Activated T-cell treated with anti-CD3 and anti-CD28 coated beads, Interleukin-2, amount 50 U/mL, for 24 hours (primary cell): ENCODE results near the gene MYL6B.
"Not testable (repeated sequence)": the region's sequence is repeated elsewhere in the genome, so short reads cannot be mapped to it uniquely, and the experiment has no call there.

ENCODE experiments used
- DNase-seq: peaks from one replicate; pipeline ENCODE4 v3.0.0-alpha.2; 2020
- H3K27ac Mint-ChIP-seq: 2 replicates; pipeline ENCODE4 v1.8.0; 2020; ENCODE audit warnings: mild to moderate bottlenecking, mixed read lengths
- H3K27me3 Mint-ChIP-seq: 2 replicates; pipeline ENCODE4 v1.8.0; 2020; ENCODE audit warnings: mixed read lengths
- H3K36me3 Mint-ChIP-seq: 2 replicates; pipeline ENCODE4 v1.8.0; 2020; ENCODE audit warnings: low read depth, mixed read lengths
- H3K4me1 Mint-ChIP-seq: 2 replicates; pipeline ENCODE4 v1.8.0; 2020; ENCODE audit warnings: low read depth, mixed read lengths
- H3K4me3 Mint-ChIP-seq: 2 replicates; pipeline ENCODE4 v1.8.0; 2020; ENCODE audit warnings: mild to moderate bottlenecking, moderate library complexity, mixed read lengths
- H3K9me3 Mint-ChIP-seq: 2 replicates; pipeline ENCODE4 v1.8.0; 2020; ENCODE audit warnings: mixed read lengths

The MYL6B gene

DNA sequence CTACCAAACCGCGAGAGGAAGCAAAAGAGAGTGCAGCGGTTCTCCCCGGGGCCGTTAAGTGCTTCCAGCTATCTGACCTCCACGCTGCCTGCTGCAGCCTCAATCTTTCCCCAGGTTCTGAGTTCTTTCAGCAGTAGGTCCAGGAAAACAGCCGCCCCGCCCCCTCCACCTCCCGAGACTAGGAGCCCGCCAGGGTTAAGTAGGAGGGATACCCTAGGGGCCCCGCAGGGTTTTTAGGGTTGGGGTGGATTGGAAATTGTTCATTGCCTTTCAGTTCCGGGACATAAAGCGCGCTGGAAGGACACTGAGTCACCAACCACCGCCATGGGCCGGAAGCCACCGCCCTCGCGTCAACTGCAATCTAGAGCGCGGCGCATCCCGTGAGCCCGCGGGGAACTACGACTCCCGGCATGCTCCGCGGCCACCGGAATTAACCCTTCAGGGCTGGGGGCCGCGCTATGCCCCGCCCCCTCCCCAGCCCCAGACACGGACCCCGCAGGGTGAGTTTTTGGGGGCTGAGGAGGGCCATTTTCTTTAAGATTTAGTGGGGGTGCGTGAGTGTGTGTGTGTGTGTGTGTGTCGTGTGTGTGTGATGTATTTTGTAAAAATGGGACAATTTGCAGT lies at the start of gene MYL6B:
Gene MYL6B, plus strand, starts transcription at position 456 of the 624 bp plus-strand sequence. CDS start 1,332 bp downstream, outside the sequence.
- Mint-ChIP-seq H3K36me3 (peaks cover 32% of the 10 kb centered on the region), H3K27me3 (no peaks in the 10 kb centered on the region), H3K4me1 (peaks cover 43% of the 10 kb centered on the region), H3K9me3 (no peaks in the 10 kb centered on the region), H3K4me3 (peak within 1 kb of the TSS; percentile 91), H3K27ac (peak within 1 kb of the TSS; percentile 97)
- DNase-seq: peak; percentile 94

GRCh38 chr12:56102683-56103065 lies 49.7 kb upstream of the MYL6B start:
- peaks cover 37% of the 10 kb centered on the region for H3K36me3 Mint-ChIP-seq
- H3K4me1 Mint-ChIP-seq: peaks cover 44% of the 10 kb centered on the region
- peak overlapping the region; percentile 99 for H3K27ac Mint-ChIP-seq
- no peaks in the 10 kb centered on the region for H3K9me3 Mint-ChIP-seq
- no peaks in the 10 kb centered on the region for H3K27me3 Mint-ChIP-seq
- peak overlapping the region; percentile 100 for H3K4me3 Mint-ChIP-seq
- no peak for DNase-seq

- Mint-ChIP-seq H3K36me3 (peaks cover 42% of the 10 kb centered on the region), H3K4me1 (peaks cover 47% of the 10 kb centered on the region), H3K27ac (peak overlapping the region; percentile 99), H3K9me3 (no peaks in the 10 kb centered on the region), H3K4me3 (peak overlapping the region; percentile 100), H3K27me3 (no peaks in the 10 kb centered on the region)
- DNase-seq: no peak
Observed at GRCh38 chr12:56103066-56103711, 49.2 kb upstream of the MYL6B start.

- Mint-ChIP-seq H3K36me3 (peaks cover 48% of the 10 kb centered on the region), H3K4me3 (peak overlapping the region; percentile 100), H3K4me1 (peaks cover 53% of the 10 kb centered on the region), H3K27ac (peak overlapping the region; percentile 99), H3K27me3 (no peaks in the 10 kb centered on the region), H3K9me3 (no peaks in the 10 kb centered on the region)
- no peak for DNase-seq
Observed at GRCh38 chr12:56103823-56104108, 48.6 kb upstream of the MYL6B start.

- DNase-seq: peak; percentile 97
- H3K9me3 Mint-ChIP-seq: no peaks in the 10 kb centered on the region
- H3K27ac Mint-ChIP-seq: peak within 1 kb of the TSS; percentile 99
- peaks cover 53% of the 10 kb centered on the region for H3K36me3 Mint-ChIP-seq
- no peaks in the 10 kb centered on the region for H3K27me3 Mint-ChIP-seq
- H3K4me1 Mint-ChIP-seq: peaks cover 53% of the 10 kb centered on the region
- H3K4me3 Mint-ChIP-seq: peak within 1 kb of the TSS; percentile 100
Observed at GRCh38 chr12:56104109-56104814, 48.1 kb upstream of the MYL6B start, which contains the start of gene PA2G4. PA2G4 (plus strand) TSS chr12:56104559; CDS start chr12:56104738, 179 bp downstream.

- H3K9me3 Mint-ChIP-seq: no peaks in the 10 kb centered on the region
- peak overlapping the region; percentile 100 for H3K4me3 Mint-ChIP-seq
- H3K27me3 Mint-ChIP-seq: no peaks in the 10 kb centered on the region
- peaks cover 61% of the 10 kb centered on the region for H3K36me3 Mint-ChIP-seq
- peak overlapping the region; percentile 99 for H3K27ac Mint-ChIP-seq
- DNase-seq: no peak
- H3K4me1 Mint-ChIP-seq: peaks cover 52% of the 10 kb centered on the region
Observed at GRCh38 chr12:56104815-56105608, 47.4 kb upstream of the MYL6B start.

DNA sequence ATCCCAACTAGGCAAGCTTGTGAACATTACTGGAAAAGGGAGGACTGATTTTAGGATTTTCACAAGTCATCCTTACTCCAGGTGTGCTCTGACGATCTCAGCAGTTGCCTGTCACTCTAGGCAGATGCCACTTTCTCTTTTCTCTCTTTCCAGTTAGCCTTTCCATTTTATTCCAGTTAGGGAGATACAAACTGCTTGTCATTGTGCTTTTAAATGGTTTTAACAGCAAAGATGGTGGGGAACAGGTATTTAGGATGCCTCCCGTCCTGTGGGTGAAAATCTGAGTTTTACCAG lies 46.8 kb upstream of the MYL6B start:
- no peaks in the 10 kb centered on the region for H3K9me3 Mint-ChIP-seq
- peaks cover 55% of the 10 kb centered on the region for H3K4me1 Mint-ChIP-seq
- H3K36me3 Mint-ChIP-seq: peaks cover 66% of the 10 kb centered on the region
- DNase-seq: no peak
- peak overlapping the region; percentile 99 for H3K27ac Mint-ChIP-seq
- H3K4me3 Mint-ChIP-seq: peak overlapping the region; percentile 100
- H3K27me3 Mint-ChIP-seq: no peaks in the 10 kb centered on the region

DNA sequence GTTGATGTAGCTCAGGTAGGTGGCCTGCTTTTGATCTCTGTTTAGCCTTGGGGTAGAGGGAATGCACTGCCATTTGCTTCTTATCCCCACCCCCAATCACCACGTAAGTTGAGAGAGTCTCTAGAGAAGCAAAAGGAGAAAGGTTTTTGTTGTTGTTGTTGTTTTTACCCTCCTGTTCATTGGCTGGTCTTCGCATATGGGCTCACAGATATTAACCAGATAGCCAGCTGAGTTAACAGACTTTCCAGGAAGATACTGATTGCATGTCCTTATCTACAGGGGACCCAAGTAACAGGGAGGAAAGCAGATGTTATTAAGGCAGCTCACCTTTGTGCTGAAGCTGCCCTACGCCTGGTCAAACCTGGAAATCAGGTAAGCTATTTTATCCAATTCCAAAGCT lies 45.1 kb upstream of the MYL6B start:
- no peak for DNase-seq
- Mint-ChIP-seq H3K27ac (peak overlapping the region; percentile 80), H3K4me3 (peak overlapping the region; percentile 100), H3K27me3 (no peaks in the 10 kb centered on the region), H3K9me3 (no peaks in the 10 kb centered on the region), H3K36me3 (peaks cover 82% of the 10 kb centered on the region), H3K4me1 (peaks cover 46% of the 10 kb centered on the region)

DNA sequence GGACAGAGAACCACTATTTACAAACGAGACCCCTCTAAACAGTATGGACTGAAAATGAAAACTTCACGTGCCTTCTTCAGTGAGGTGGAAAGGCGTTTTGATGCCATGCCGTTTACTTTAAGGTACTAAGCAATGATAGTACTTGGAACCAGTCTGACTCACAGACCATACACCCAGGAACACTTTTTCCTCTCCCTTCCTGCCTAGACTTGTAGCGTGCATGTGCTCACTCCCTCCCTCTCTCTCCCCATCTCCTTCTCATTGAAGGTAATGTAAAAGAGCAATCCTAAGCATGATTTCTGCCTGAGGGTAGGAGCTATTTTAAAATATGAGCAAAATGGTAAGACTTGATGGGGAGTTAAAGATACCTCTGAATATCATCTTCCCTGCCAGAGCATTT lies 41.8 kb upstream of the MYL6B start:
- no peak overlapping the region for H3K4me3 Mint-ChIP-seq
- peaks cover 39% of the 10 kb centered on the region for H3K4me1 Mint-ChIP-seq
- peaks cover 96% of the 10 kb centered on the region for H3K36me3 Mint-ChIP-seq
- no peak for DNase-seq
- H3K9me3 Mint-ChIP-seq: no peaks in the 10 kb centered on the region
- H3K27ac Mint-ChIP-seq: peak overlapping the region; percentile 86
- H3K27me3 Mint-ChIP-seq: no peaks in the 10 kb centered on the region

GRCh38 chr12:56114084-56114483 lies 38.3 kb upstream of the MYL6B start:
- H3K36me3 Mint-ChIP-seq: peaks cover 87% of the 10 kb centered on the region
- no peak overlapping the region for H3K4me3 Mint-ChIP-seq
- H3K9me3 Mint-ChIP-seq: no peaks in the 10 kb centered on the region
- H3K27me3 Mint-ChIP-seq: no peaks in the 10 kb centered on the region
- DNase-seq: no peak
- H3K4me1 Mint-ChIP-seq: peaks cover 30% of the 10 kb centered on the region
- H3K27ac Mint-ChIP-seq: peak overlapping the region; percentile 71

GRCh38 chr12:56115329-56115728 lies 37.1 kb upstream of the MYL6B start:
- Mint-ChIP-seq H3K36me3 (peaks cover 80% of the 10 kb centered on the region), H3K4me3 (peak overlapping the region; percentile 96), H3K27ac (peak overlapping the region; percentile 100), H3K4me1 (peaks cover 41% of the 10 kb centered on the region), H3K27me3 (no peaks in the 10 kb centered on the region), H3K9me3 (no peaks in the 10 kb centered on the region)
- no peak for DNase-seq

DNA sequence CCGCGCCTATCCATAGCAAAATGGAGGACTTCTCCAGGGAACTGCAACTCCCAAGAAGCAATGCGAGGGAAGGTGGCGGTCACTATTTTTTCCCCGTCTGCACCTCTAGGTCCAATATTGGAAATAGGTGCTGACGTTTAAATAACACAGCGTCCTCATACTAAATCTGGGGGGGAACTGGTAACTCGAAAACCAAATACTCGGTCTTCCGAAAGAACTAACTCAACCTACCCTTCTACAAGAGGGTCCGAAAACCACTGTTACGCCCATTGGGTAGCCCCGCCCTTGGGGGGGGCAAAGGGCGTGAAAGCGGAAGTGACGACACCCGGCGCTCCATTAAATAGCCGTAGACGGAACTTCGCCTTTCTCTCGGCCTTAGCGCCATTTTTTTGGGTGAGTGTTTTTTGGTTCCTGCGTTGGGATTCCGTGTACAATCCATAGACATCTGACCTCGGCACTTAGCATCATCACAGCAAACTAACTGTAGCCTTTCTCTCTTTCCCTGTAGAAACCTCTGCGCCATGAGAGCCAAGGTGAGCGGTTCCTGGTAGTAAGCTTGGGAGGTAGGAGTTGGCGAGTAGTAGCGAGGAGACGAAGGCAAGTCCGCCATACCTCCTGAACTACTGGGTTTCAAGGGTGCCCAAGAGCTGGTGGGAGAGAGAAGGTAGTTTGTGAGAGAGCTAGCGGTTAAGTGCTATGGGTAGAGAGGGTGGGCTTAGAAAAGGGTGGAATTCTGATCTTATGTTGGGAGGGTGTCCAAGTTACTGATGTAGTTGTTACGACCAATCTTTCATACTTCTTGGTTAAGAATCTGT lies 35.9 kb upstream of the MYL6B start, which contains the start of gene RPL41:
Gene RPL41, plus strand, starts transcription at position 367 of the 815 bp plus-strand sequence.
- DNase-seq: peak; percentile 97
- no peaks in the 10 kb centered on the region for H3K27me3 Mint-ChIP-seq
- H3K36me3 Mint-ChIP-seq: peaks cover 80% of the 10 kb centered on the region
- H3K27ac Mint-ChIP-seq: peak within 1 kb of the TSS; percentile 100
- H3K9me3 Mint-ChIP-seq: no peaks in the 10 kb centered on the region
- peaks cover 45% of the 10 kb centered on the region for H3K4me1 Mint-ChIP-seq
- peak within 1 kb of the TSS; percentile 96 for H3K4me3 Mint-ChIP-seq

DNA sequence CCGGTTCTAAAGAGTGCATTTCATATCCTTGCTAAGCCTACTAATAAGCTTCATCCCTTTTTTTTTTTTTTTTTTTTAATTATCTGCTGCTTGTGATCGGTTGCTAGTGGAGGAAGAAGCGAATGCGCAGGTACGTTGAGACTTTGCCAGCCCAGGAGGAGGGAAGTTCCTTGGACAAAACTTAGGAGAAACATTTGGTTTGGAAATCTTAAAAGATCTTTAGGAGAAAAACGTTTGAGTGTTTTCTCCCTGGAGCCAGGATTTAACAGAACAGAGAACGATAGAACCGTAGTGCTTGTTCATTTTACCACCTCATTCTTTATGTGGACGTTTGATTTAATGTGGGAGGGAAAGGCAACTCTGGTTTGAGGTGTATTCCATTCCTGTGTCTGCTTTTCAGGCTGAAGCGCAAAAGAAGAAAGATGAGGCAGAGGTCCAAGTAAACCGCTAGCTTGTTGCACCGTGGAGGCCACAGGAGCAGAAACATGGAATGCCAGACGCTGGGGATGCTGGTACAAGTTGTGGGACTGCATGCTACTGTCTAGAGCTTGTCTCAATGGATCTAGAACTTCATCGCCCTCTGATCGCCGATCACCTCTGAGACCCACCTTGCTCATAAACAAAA lies 35.2 kb upstream of the MYL6B start:
- Mint-ChIP-seq H3K27ac (peak overlapping the region; percentile 100), H3K36me3 (peaks cover 81% of the 10 kb centered on the region), H3K4me1 (peaks cover 43% of the 10 kb centered on the region), H3K4me3 (peak overlapping the region; percentile 96)
- DNase-seq, H3K9me3 Mint-ChIP-seq, H3K27me3 Mint-ChIP-seq: not testable (repeated sequence)
